ENCODE results near the gene PDE1C.

The PDE1C gene

DNA sequence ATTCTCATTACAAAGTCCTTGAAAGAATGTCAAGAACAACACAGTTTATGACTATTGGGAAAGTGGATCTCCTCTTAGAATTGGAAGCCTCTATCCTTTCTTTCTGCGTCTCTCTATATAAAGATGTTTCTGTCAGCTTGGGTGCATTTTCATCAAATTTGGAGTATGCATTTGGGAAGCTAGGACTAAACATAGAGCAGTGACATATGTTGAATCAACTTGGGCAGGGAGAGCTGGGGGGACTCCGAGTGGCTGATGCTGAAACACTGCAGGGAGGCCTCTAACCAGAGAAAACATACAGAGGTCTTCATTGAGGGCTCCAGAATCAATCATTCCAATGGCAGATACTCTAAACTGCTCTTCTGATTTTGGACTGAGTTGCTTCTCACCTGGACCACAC lies 147.4 kb downstream of the PDE1C start:
- DNase-seq (ENCODE audit: low read depth): no peak
- H3K4me3 ChIP-seq (ENCODE audit: control insufficient read depth, low read depth, low read length): no peak overlapping the region
- TF ChIP-seq, protein P1, sequence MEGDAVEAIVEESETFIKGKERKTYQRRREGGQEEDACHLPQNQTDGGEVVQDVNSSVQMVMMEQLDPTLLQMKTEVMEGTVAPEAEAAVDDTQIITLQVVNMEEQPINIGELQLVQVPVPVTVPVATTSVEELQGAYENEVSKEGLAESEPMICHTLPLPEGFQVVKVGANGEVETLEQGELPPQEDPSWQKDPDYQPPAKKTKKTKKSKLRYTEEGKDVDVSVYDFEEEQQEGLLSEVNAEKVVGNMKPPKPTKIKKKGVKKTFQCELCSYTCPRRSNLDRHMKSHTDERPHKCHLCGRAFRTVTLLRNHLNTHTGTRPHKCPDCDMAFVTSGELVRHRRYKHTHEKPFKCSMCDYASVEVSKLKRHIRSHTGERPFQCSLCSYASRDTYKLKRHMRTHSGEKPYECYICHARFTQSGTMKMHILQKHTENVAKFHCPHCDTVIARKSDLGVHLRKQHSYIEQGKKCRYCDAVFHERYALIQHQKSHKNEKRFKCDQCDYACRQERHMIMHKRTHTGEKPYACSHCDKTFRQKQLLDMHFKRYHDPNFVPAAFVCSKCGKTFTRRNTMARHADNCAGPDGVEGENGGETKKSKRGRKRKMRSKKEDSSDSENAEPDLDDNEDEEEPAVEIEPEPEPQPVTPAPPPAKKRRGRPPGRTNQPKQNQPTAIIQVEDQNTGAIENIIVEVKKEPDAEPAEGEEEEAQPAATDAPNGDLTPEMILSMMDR (conservative IDR thresholded peaks at IDR 0.05; ENCODE audit: control insufficient read depth, insufficient read depth, low read depth, low read length): no peak

DNA sequence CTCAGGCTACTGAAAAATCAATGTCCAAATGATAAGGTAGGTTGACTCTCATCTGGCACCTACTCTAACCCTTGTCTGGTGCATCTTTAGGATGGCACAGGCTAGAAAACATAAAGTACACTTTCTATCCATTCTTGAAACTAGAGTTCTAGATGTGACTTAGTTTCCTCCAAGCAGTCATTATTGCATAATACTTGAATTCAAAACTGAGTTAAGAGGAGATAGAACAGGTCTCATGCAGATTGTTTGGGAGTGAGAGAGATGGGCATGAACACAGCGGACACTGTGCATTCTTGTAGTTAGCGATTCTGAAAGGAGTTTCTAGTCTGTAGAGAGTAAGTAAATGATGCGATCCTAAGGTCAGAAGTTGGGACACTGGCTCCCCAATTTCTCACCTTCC lies 149.2 kb downstream of the PDE1C start:
- no peak overlapping the region for H3K4me3 ChIP-seq (ENCODE audit: control insufficient read depth, low read depth, low read length)
- TF ChIP-seq, protein P1 (conservative IDR thresholded peaks at IDR 0.05; ENCODE audit: control insufficient read depth, insufficient read depth, low read depth, low read length): no peak
- no peak for DNase-seq (ENCODE audit: low read depth)

DNA sequence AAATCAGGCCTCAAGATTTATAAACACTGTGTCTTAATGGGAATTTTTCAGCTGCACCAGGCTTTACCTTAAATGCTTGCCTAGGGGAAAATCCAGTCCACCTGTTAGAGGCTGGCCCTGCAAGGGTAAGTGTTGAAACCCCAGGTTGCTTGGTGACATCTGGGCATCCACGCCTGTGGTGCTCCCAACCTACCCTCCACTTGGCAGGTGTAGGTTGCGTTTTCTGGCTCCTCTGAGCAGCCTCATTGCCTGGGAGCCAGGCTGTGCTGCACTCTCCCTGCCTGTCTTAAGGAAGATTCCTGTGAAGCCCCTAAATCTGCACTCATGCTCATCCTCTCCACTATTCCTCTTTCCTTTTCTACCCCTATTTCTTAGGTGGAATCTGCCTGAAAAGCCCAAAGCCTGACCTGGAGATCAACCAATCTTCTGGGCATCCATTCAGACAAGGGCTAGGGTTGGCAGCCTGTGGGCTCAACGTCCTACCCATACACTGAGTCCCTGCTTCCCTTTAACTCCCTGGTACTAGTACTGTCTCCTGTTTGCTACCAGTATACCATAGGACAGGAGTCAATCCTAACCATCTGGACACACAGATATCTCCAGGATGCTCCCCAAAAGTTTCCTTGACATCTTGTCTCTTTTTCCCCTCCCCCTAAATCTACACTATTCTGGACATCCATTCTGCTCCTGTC lies 150.4 kb downstream of the PDE1C start:
- TF ChIP-seq, protein P1 (conservative IDR thresholded peaks at IDR 0.05; ENCODE audit: control insufficient read depth, insufficient read depth, low read depth, low read length): no peak
- no peak for DNase-seq (ENCODE audit: low read depth)
- H3K4me3 ChIP-seq (ENCODE audit: control insufficient read depth, low read depth, low read length): no peak overlapping the region

DNA sequence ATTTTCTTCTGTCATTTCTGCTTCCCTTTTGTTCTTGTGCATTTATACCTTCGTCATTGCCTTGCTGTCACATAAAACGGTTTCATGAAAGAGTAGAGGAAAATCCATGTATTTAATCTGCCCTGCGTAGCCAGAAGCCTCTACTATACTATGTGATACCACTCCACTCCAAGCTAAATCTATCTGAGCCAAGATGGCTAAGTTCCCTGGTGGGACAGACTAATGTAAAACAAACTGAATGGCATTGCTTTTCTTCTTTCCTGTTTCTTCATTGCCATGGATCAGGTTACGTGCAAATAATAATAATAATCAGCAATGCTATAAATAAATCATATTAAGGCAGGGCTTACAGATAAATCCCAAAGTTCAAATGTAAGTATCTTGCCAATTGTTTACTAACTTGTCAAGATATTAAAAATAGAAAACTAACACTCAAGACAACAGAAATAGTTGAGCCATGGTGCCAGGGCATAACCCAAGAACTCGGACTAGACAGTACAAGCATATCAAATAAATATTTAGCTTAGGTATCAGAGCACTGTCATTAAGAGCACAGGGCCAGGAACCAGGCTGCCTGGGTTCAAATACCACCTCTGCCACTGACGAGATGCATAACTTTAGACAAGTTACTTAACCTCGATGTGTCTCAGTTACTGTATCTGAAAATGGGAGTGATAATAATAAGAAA lies 151.4 kb downstream of the PDE1C start:
- no peak overlapping the region for H3K4me3 ChIP-seq (ENCODE audit: control insufficient read depth, low read depth, low read length)
- TF ChIP-seq, protein P1 (conservative IDR thresholded peaks at IDR 0.05; ENCODE audit: control insufficient read depth, insufficient read depth, low read depth, low read length): no peak
- DNase-seq (ENCODE audit: low read depth): no peak

DNA sequence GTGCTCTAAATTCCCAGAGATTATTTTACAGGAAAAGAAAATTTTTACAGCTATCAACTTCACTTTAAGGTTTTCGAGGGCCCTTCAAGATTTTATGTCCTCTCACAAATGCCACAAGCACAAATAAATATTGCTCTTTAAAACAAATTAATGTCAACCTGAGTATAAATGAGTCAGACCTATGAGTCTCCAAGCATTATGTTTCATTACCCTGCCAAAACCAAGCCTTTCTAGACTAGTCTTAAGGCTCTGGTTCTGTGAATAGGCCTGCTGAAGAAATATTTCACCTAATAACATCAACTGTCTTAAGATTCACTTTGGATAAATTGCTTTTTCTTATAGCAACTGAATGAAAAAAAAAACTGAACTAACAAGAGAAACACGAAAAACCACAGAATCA lies 153.0 kb downstream of the PDE1C start:
- H3K4me3 ChIP-seq (ENCODE audit: control insufficient read depth, low read depth, low read length): no peak overlapping the region
- TF ChIP-seq, protein P1 (conservative IDR thresholded peaks at IDR 0.05; ENCODE audit: control insufficient read depth, insufficient read depth, low read depth, low read length): no peak
- DNase-seq (ENCODE audit: low read depth): no peak

DNA sequence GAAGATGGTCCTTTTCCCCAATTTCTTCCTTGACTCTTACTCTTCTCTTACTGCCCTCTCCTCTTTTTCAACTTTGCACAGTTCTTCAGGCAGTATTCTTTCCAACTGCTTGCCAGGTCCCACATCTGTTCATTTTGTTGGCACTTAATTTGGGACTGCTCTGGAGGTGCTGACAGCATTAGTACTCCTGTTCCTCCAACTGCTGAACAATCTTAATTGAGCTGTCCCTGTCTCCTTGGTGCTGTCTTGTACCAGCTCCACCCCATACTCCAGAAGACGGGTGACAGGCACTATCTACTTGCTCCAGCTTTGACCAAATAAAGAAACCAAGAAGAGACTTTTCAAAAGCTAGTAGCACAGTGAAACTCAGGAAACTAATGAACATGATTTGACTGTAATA lies 160.0 kb downstream of the PDE1C start:
- TF ChIP-seq, protein P1 (conservative IDR thresholded peaks at IDR 0.05; ENCODE audit: control insufficient read depth, insufficient read depth, low read depth, low read length): no peak
- DNase-seq (ENCODE audit: low read depth): no peak
- H3K4me3 ChIP-seq (ENCODE audit: control insufficient read depth, low read depth, low read length): no peak overlapping the region
